Neural progenitor cell (in vitro differentiated cells): Measurements from ENCODE around the gene PPARA. TPM values are rescaled to one million over a fixed set of nuclear protein-coding genes. Genes with fewer than 3 reads are reported as not detected.

Experiments
- DNase-seq: peaks from one replicate; pipeline ENCODE4 v3.0.0-alpha.2; 2016; ENCODE audit warnings: low spot score
- H2AFZ ChIP-seq: fragments of 200-600 bp; sonication (generic); replicated peaks from 2 replicates; pipeline ENCODE4 v1.6.1; 2016; ENCODE audit warnings: antibody characterized with exemption
- H3F3A ChIP-seq: fragments of 200-600 bp; sonication (generic); 2 replicates; pipeline ENCODE4 v1.6.1; 2016; ENCODE audit warnings: antibody characterized with exemption, low read depth
- H3K27ac ChIP-seq: fragments of 200-600 bp; sonication (generic); 2 replicates; pipeline ENCODE4 v1.5.1; 2016; ENCODE audit warnings: mild to moderate bottlenecking
- H3K27me3 ChIP-seq: fragments of 200-600 bp; sonication (generic); 2 replicates; pipeline ENCODE4 v1.6.1; 2016; ENCODE audit warnings: mild to moderate bottlenecking, moderate library complexity
- H3K36me3 ChIP-seq: fragments of 200-600 bp; sonication (generic); 2 replicates; pipeline ENCODE4 v1.5.1; 2016
- H3K4me1 ChIP-seq: fragments of 200-600 bp; sonication (generic); 2 replicates; pipeline ENCODE4 v1.6.1; 2016; ENCODE audit warnings: mixed run types
- H3K4me2 ChIP-seq: fragments of 200-600 bp; sonication (generic); 2 replicates; pipeline ENCODE4 v1.6.1; 2016
- H3K4me3 ChIP-seq: fragments of 200-600 bp; sonication (generic); 2 replicates; pipeline ENCODE4 v1.5.1; 2016
- H3K79me2 ChIP-seq: fragments of 200-600 bp; sonication (generic); 2 replicates; pipeline ENCODE4 v1.6.1; 2016; ENCODE audit warnings: low read depth
- H3K9ac ChIP-seq: fragments of 200-600 bp; sonication (generic); 2 replicates; pipeline ENCODE4 v1.6.1; 2016
- H3K9me3 ChIP-seq: fragments of 200-600 bp; sonication (generic); 2 replicates; pipeline ENCODE4 v1.5.1; 2016; ENCODE audit warnings: low read depth
- H4K20me1 ChIP-seq: fragments of 200-600 bp; sonication (generic); 2 replicates; pipeline ENCODE4 v1.6.1; 2016; ENCODE audit warnings: low read depth
- H3K27ac Mint-ChIP-seq: 3 replicates; pipeline ENCODE4 v1.8.0; 2021; ENCODE audit warnings: mixed read lengths
- H3K27me3 Mint-ChIP-seq: 2 replicates; pipeline ENCODE4 v1.8.0; 2022; ENCODE audit warnings: low read depth, mild to moderate bottlenecking, inconsistent platforms, moderate library complexity, mixed read lengths; ENCODE audit not compliant: insufficient read depth
- H3K36me3 Mint-ChIP-seq: 3 replicates; pipeline ENCODE4 v1.8.0; 2021; ENCODE audit warnings: mixed read lengths
- H3K4me1 Mint-ChIP-seq: 3 replicates; pipeline ENCODE4 v1.8.0; 2021; ENCODE audit warnings: mixed read lengths
- H3K4me3 Mint-ChIP-seq: 3 replicates; pipeline ENCODE4 v1.8.0; 2021; ENCODE audit warnings: mild to moderate bottlenecking, moderate library complexity, mixed read lengths
- H3K9me3 Mint-ChIP-seq: 3 replicates; pipeline ENCODE4 v1.8.0; 2020; ENCODE audit warnings: mixed read lengths
- CTCF ChIP-seq: fragments of 200-600 bp; sonication (generic); IDR thresholded peaks from 2 replicates; pipeline ENCODE4 v1.5.1; 2017; ENCODE audit warnings: antibody characterized with exemption, mild to moderate bottlenecking
- EZH2 ChIP-seq: fragments of 200-600 bp; sonication (generic); IDR thresholded peaks from 2 replicates; pipeline ENCODE4 v1.6.1; 2017; ENCODE audit warnings: antibody characterized with exemption, mild to moderate bottlenecking, moderate library complexity
- EZH2phosphoT487 ChIP-seq: fragments of 200-600 bp; sonication (generic); IDR thresholded peaks from 2 replicates; pipeline ENCODE4 v1.6.1; 2017; ENCODE audit warnings: antibody characterized with exemption
- total RNA-seq: library from RNA; depleted of rRNA; stranded (reverse); fragments of >200 nt; gene quantifications from 2 replicates; pipeline ENCODE4 v1.2.3, GENCODE V29; 2015; ENCODE audit warnings: low replicate concordance

Gene PPARA
- total RNA-seq, 1 donor from 2014 or later = 5.2 TPM

DNA sequence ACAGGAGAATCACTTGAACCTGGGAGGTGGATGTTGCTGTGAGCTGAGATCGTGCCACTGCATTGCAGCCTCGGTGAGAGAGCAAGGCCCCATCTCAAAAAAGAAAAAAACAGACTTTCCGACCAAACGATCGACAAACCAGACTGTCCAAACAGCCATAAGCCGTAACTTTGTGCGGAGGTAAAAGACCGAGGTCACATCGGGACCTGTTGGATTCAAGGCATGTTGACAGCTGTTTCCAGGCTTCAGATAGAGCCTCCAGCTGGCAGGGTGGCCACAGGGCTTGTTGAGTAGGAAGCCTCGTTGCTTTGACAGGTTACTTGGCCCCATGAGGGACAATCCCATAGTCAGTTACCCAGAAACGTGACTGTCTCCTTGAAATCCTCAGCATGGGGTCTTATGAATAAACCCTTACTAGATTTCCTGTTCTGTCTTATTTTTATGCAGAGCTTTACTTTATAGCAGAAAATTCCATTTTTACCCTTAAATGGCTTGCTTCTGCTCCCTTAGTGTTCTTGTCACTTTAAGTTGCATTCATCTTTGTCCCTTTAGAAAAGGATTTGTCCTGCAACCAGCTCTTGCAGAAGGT lies 22.3 kb downstream of the PPARA start:
- H3K9me3 Mint-ChIP-seq = peaks cover 4% of the 10 kb centered on the region

DNA sequence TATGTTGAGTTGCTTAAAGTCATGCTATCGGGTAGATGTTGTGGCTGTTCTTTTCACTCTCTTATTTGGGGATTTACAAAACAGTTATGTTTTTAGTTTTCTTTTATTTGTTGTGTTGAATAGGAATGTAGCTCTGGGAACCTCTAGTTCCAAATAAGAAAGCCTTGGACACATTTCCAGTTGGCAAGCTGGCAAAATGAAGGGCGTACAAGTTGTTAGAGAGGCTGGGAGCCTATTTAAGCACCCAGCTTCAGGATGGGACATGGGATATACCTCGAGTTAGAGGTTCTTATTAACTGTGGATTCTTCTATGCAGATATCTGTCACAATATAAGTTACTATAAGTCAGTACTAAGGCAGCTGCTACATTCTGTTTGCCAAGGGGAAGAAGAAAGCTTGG lies 22.8 kb downstream of the PPARA start:
- H3K4me1 ChIP-seq = no peaks in the 10 kb centered on the region
- TF ChIP-seq CTCF (no peak), EZH2 (no peak), EZH2phosphoT487 (no peak)
- no peaks in the 10 kb centered on the region for H3K36me3 ChIP-seq
- peaks cover 4% of the 10 kb centered on the region for H3K9me3 Mint-ChIP-seq
- H3K36me3 Mint-ChIP-seq = no peaks in the 10 kb centered on the region
- no peaks in the 10 kb centered on the region for H3F3A ChIP-seq
- H3K27me3 Mint-ChIP-seq = no peaks in the 10 kb centered on the region
- no peak overlapping the region for H3K4me2 ChIP-seq
- no peak overlapping the region for H3K4me3 ChIP-seq
- H4K20me1 ChIP-seq = no peaks in the 10 kb centered on the region
- no peaks in the 10 kb centered on the region for H3K27me3 ChIP-seq
- no peaks in the 10 kb centered on the region for H3K9me3 ChIP-seq
- no peak for DNase-seq
- H3K4me3 Mint-ChIP-seq = no peak overlapping the region
- H3K27ac Mint-ChIP-seq = no peak overlapping the region
- H3K79me2 ChIP-seq = no peaks in the 10 kb centered on the region
- H3K9ac ChIP-seq = no peak overlapping the region
- no peak overlapping the region for H3K27ac ChIP-seq
- no peaks in the 10 kb centered on the region for H3K4me1 Mint-ChIP-seq
- no peak overlapping the region for H2AFZ ChIP-seq

More for the DNA sequence above, 22.3 kb downstream of the PPARA start:
- Histone ChIP-seq H3K4me3 (no peak overlapping the region), H3K79me2 (no peaks in the 10 kb centered on the region), H4K20me1 (no peaks in the 10 kb centered on the region), H3K36me3 (no peaks in the 10 kb centered on the region), H3K9me3 (no peaks in the 10 kb centered on the region), H3K27me3 (no peaks in the 10 kb centered on the region), H3K9ac (no peak overlapping the region), H3K4me1 (no peaks in the 10 kb centered on the region), H3F3A (no peaks in the 10 kb centered on the region), H2AFZ (no peak overlapping the region), H3K27ac (no peak overlapping the region), H3K4me2 (no peak overlapping the region)
- DNase-seq = no peak
- Mint-ChIP-seq H3K36me3 (no peaks in the 10 kb centered on the region), H3K4me1 (no peaks in the 10 kb centered on the region), H3K4me3 (no peak overlapping the region), H3K27ac (no peak overlapping the region), H3K27me3 (no peaks in the 10 kb centered on the region)
- TF ChIP-seq CTCF = no peak
- TF ChIP-seq EZH2phosphoT487 = no peak
- no peak for TF ChIP-seq EZH2

GRCh38 chr22:46175631-46176030 lies 25.3 kb downstream of the PPARA start:
- Histone ChIP-seq H3K36me3 (no peaks in the 10 kb centered on the region), H3K9me3 (no peaks in the 10 kb centered on the region), H3K4me1 (no peaks in the 10 kb centered on the region), H4K20me1 (no peaks in the 10 kb centered on the region), H2AFZ (no peak overlapping the region), H3K79me2 (no peaks in the 10 kb centered on the region), H3K9ac (no peak overlapping the region), H3K4me2 (no peak overlapping the region), H3K4me3 (no peak overlapping the region), H3F3A (no peaks in the 10 kb centered on the region), H3K27me3 (no peaks in the 10 kb centered on the region), H3K27ac (no peak overlapping the region)
- Mint-ChIP-seq H3K36me3 (peaks cover 3% of the 10 kb centered on the region), H3K4me1 (no peaks in the 10 kb centered on the region), H3K4me3 (no peak overlapping the region), H3K27me3 (no peaks in the 10 kb centered on the region), H3K9me3 (peaks cover 2% of the 10 kb centered on the region), H3K27ac (no peak overlapping the region)
- no peak for DNase-seq
- TF ChIP-seq CTCF = no peak
- TF ChIP-seq EZH2 = no peak
- TF ChIP-seq EZH2phosphoT487 = no peak
